Astrocyte of the cerebellum (primary cell): Measurements from ENCODE around the gene EYA4.

Experiments used
- DNase-seq: peaks from one replicate; pipeline ENCODE4 v3.0.0-alpha.2; 2011; ENCODE audit warnings: low read depth
- H3K4me3 ChIP-seq: 2 replicates; pipeline ENCODE4 v1.5.1; 2011; ENCODE audit warnings: mild to moderate bottlenecking, low read depth, low read length, moderate library complexity
- in situ Hi-C: cut with HindIII; loops from 2 replicates; pipeline ENCODE4 v1.10.0; 2017; ENCODE audit warnings: low sequenced_read_pairs
- TF ChIP-seq, protein P1 (sequence below): IDR thresholded peaks from 2 replicates; pipeline ENCODE4 v1.5.1; 2012; ENCODE audit warnings: low read length, low read depth, moderate library complexity, mild to moderate bottlenecking; ENCODE audit errors: missing control alignments

EYA4 gene

DNA sequence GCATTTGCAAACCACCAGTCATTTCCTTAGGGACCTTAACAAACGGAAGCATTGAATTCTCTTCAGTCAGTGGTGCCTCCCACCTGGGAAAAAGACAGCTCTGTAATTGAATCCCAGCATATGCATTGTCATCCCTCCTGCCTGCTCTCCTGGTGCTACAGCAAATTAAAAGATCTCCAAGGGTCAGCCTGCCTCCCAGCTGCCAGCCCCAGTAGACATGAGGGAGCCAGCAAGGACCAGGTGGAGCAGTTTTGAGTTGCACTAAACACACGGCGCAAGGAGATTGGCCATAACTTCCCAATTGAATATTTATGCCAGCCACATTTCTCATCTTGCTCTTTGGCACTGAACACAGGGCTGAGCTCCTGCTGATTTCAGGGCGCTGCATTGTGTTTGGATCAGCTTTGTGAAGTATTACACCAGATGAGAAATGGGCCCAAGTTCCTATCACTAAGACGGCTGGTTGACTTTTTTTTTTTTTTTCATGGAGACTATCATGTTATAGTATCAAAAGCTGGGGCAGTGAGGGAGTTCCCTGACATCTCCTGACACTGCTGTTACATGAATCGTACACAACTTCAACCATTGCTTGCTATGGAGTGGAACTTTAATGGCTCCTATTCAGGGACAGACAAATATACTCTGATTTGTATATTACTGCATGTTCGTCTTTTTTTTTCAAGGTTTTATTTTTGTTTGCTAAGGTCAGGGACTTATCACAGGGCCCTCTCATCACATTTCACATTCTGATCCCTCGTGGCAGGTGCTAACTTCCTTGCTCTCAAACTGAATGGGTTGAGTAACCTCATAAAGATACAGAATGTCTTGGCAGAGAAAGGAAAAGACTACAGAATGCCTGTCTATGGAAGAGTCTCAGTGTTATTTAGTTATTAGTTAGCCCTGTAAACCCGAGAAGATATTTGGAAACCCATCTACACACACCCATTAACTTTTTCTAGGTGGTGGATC lies 191.1 kb downstream of the EYA4 start:
- H3K4me3 ChIP-seq = no peak overlapping the region
- TF ChIP-seq, protein P1, sequence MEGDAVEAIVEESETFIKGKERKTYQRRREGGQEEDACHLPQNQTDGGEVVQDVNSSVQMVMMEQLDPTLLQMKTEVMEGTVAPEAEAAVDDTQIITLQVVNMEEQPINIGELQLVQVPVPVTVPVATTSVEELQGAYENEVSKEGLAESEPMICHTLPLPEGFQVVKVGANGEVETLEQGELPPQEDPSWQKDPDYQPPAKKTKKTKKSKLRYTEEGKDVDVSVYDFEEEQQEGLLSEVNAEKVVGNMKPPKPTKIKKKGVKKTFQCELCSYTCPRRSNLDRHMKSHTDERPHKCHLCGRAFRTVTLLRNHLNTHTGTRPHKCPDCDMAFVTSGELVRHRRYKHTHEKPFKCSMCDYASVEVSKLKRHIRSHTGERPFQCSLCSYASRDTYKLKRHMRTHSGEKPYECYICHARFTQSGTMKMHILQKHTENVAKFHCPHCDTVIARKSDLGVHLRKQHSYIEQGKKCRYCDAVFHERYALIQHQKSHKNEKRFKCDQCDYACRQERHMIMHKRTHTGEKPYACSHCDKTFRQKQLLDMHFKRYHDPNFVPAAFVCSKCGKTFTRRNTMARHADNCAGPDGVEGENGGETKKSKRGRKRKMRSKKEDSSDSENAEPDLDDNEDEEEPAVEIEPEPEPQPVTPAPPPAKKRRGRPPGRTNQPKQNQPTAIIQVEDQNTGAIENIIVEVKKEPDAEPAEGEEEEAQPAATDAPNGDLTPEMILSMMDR = no peak
- in situ Hi-C loops = no loop called here
- no peak for DNase-seq

DNA sequence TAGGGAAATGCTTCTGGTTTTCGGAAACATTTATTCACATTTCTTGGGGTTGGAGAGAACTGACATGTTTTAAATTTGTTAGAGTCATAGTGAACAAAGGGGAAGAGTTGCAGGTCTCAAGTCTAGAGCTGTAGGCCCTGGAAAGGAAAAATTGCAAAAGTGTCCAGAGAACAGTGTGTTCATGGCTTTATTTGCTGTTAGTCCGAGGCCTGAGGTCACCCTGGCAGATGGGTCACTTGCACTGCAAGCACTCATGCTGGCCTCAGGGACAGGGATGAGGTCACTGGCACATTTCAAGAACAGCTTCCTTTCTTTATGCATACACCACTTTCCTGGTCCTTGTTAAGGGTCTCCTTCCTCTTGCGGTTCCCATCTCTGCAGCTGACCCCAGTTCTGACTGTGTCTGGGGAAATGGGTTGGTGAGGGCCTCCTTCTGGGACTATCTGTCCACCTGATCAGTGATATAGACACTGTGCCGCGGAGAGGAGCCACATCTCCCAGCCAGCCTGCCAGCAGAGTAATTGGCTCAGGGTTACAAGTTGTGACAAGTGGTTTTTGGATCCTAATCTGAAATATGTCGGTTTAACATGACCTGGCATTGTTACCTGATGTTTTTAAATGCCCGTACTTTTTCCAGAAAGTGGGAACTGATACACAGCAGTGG lies 194.0 kb downstream of the EYA4 start:
- no peak overlapping the region for H3K4me3 ChIP-seq
- DNase-seq = no peak
- TF ChIP-seq, protein P1 = no peak
- in situ Hi-C loops = no loop called here

DNA sequence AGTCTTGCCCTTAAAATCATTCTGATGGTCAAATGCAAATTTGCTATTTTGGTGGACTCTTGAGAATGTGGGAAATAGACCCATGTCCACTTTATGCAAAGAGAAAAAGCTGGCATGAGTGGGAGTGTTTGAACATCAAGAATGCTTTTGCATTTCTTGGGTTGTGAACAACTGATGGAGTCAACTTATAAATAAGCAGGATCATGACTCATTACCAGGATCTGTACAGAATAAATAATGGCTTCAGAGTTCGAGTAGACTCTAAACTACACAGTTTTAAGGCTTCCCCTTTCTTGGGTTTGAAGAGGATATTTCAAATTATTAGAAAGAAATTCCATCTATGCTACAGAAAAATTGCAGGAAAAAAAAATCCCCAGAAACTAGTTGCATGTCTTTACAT lies 195.5 kb downstream of the EYA4 start:
- TF ChIP-seq, protein P1 = no peak
- no peak overlapping the region for H3K4me3 ChIP-seq
- in situ Hi-C loops = no loop called here
- DNase-seq = no peak

DNA sequence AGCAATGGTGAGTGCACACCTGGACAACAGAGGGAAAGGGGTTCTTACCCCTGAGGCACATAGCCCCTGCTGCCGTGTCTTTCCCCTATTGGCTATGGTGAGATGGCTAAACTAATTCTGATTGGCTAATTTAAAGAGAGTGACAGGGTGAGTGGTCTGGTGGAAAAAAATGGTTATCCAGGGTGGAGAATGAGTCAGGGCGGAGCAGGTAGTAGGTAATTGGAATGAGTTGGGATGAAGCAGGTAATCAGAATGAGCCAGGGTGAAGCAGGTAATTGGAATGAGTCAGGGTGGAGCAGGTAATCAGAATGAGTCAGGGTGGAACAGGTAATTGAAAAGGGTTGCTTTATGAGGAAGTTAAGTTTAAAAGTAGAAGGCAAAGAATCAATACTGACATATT lies 200.3 kb downstream of the EYA4 start:
- H3K4me3 ChIP-seq = no peak overlapping the region
- in situ Hi-C loops = no loop called here
- TF ChIP-seq, protein P1 = no peak
- no peak for DNase-seq

DNA sequence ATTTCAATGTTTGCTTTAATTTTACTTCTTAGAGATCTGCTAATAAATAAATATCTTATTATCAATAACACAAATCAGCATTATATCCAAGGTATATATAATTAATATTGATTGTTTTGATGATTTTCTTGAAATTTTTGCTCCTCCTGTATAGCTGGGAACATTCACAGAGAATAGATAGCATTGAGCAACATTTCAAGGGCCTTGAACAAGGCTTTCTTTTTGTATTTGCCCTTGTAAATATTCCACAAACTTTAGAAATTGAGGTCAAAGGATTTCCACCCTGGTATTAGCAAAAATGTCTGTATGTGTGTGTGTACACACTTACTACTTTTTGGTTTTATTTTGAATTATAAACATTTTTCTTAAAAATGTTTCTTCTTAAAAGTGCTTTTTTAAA lies 205.6 kb downstream of the EYA4 start:
- in situ Hi-C loops = no loop called here
- no peak overlapping the region for H3K4me3 ChIP-seq
- DNase-seq = no peak
- TF ChIP-seq, protein P1 = no peak

DNA sequence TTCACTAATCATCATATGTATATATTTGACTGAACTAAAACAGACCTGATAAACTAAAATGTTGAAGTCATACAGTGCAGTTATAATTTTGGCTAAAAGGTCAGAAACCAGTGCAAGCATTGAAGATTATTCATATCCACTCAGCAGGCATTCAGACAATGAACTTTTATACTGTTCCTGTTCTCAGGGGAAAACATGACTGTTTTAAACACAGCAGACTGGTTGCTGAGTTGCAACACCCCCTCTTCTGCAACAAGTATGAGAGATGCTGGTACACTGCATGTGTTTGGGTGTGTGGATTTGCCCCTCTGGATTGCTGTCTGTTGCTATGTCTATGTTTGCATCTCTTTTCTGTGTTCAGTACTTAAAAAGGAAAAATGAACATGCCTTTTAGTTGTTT lies 206.8 kb downstream of the EYA4 start:
- in situ Hi-C loops = no loop called here
- no peak for DNase-seq

More for the DNA sequence above, 206.8 kb downstream of the EYA4 start:
- no peak overlapping the region for H3K4me3 ChIP-seq
- TF ChIP-seq, protein P1 = no peak
